ENCODE results near the gene CFAP58.

GRCh38 chr10:104450954-104451353 is 97.3 kb downstream of the CFAP58 start:
- no peak for TF ChIP-seq POLR2A (IDR thresholded peaks at IDR 0.05)
- TF ChIP-seq CTCF (IDR thresholded peaks at IDR 0.05), result no peak

All from uterus (tissue), 2 donors.